Measurements from ENCODE around the gene TRPV5.

The TRPV5 gene

GRCh38 chr7:142939226-142939910 lies 5.8 kb upstream of the TRPV5 start, which contains the start of gene LLCFC1:
Gene LLCFC1, plus strand, starts transcription at chr7:142939484. Its CDS starts 138 bp downstream, at chr7:142939622.
- no peak for DNase-seq

GRCh38 chr7:142938611-142939010 lies 5.1 kb upstream of the TRPV5 start:
- DNase-seq = no peak

- DNase-seq = no peak
Observed at GRCh38 chr7:142935941-142936565, 2.5 kb upstream of the TRPV5 start.

GRCh38 chr7:142934056-142934455 lies 510 bp upstream of the TRPV5 start:
- no peak for DNase-seq

- no peak for DNase-seq
Observed at GRCh38 chr7:142933092-142933475, 462 bp downstream of the TRPV5 start.

- no peak for DNase-seq
Observed at GRCh38 chr7:142932386-142933091, 1.0 kb downstream of the TRPV5 start.

GRCh38 chr7:142930126-142930730 lies 3.3 kb downstream of the TRPV5 start:
- DNase-seq = no peak

GRCh38 chr7:142927949-142928348 lies 5.6 kb downstream of the TRPV5 start:
- no peak for DNase-seq

GRCh38 chr7:142927085-142927745 lies 6.3 kb downstream of the TRPV5 start:
- DNase-seq = no peak

GRCh38 chr7:142925413-142925812 lies 8.1 kb downstream of the TRPV5 start:
- DNase-seq = no peak

- DNase-seq = no peak
Observed at GRCh38 chr7:142923391-142923790, 10.2 kb downstream of the TRPV5 start.

- no peak for DNase-seq
Observed at GRCh38 chr7:142919656-142920055, 13.9 kb downstream of the TRPV5 start.

- DNase-seq = no peak
Observed at GRCh38 chr7:142918901-142919300, 14.6 kb downstream of the TRPV5 start.

GRCh38 chr7:142917447-142917846 lies 16.1 kb downstream of the TRPV5 start:
- no peak for DNase-seq

- no peak for DNase-seq
Observed at GRCh38 chr7:142916508-142916907, 17.0 kb downstream of the TRPV5 start.

- no peak for DNase-seq
Observed at GRCh38 chr7:142915315-142915714, 18.2 kb downstream of the TRPV5 start.

- no peak for DNase-seq
Observed at GRCh38 chr7:142914121-142914520, 19.4 kb downstream of the TRPV5 start.

GRCh38 chr7:142913566-142913965 lies 20.0 kb downstream of the TRPV5 start:
- DNase-seq = no peak

- no peak for DNase-seq
Observed at GRCh38 chr7:142913051-142913450, 20.5 kb downstream of the TRPV5 start.

GRCh38 chr7:142910481-142910880 lies 23.1 kb downstream of the TRPV5 start:
- DNase-seq = no peak

GRCh38 chr7:142910031-142910433 lies 23.5 kb downstream of the TRPV5 start:
- DNase-seq = no peak

- no peak for DNase-seq
Observed at GRCh38 chr7:142908921-142909890, 24.3 kb downstream of the TRPV5 start.

Measured in SHP77 treated with DMSO at 0.1 percent for 48 hours (cell line).